Esophagus muscularis mucosa (tissue), 3 donors: ENCODE results near the gene WDR27.

Source experiments
- CTCF ChIP-seq, 3 experiments: fragments of 200-600 bp in 2 of 3; fragments of 450-650 bp in 1 of 3; sonication (generic) in 2 of 3; IDR thresholded peaks; one replicate each; pipeline ENCODE4 v1.5.1; 2017 to 2019; ENCODE audit warnings: antibody characterized with exemption in 3 of 3, mild to moderate bottlenecking in 2 of 3, moderate library complexity in 1 of 3
- POLR2A ChIP-seq: fragments of 450-650 bp; IDR thresholded peaks from one replicate; pipeline ENCODE4 v1.6.1; 2017; ENCODE audit warnings: antibody characterized with exemption, moderate library complexity, mild to moderate bottlenecking, low read depth
- POLR2AphosphoS5 ChIP-seq, 2 donors: sonication (generic); formaldehyde crosslinking; IDR thresholded peaks; one replicate each; pipeline ENCODE4 v1.6.1; 2017; ENCODE audit warnings: antibody characterized with exemption in 2 of 2

DNA sequence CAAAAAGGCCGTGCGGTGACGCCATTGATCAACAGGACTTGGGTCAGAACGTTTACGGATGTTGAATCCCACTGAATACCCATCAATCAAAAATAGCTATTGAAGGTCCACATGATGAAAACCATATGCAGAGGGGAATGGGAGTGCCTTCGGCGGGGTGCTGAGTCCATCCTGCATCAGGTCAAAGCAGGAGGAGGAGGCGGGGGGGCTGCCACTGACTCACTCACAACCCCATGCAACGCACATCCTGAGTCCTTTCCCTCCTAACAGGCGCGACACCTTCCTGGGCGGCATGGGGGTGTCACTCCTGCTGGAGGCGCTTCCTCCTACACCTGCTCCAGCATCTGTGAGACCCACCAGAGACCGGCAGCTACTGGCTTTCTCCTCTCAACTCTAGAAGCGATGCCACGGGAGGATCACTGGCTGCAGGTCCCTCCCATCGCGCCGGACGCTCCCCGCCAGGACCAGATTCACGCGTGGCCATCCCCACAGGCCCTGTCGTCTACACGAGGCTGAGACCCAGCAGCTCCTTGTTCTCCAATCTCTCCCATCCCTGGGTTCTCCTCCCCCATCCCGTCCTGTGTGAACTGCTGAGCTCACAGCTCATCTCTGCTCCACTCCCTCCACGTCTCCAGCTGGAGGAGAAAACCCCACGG lies 277.6 kb downstream of the WDR27 start:
- TF ChIP-seq CTCF (IDR thresholded peaks at IDR 0.05) (no peak), POLR2A (no peak), POLR2AphosphoS5 (IDR thresholded peaks at IDR 0.05) (no peak)
